Muscle layer of duodenum (tissue), 2 donors: ENCODE data around the gene RGS6.

Source experiments
- H3K27ac ChIP-seq: one replicate; pipeline ENCODE4 v1.7.0; 2013; ENCODE audit warnings: mild to moderate bottlenecking, low read length
- H3K27me3 ChIP-seq: one replicate; pipeline ENCODE4 v1.7.0; 2013; ENCODE audit warnings: low read depth, mild to moderate bottlenecking, control low read depth, low read length
- H3K36me3 ChIP-seq, 2 donors: one replicate each; pipeline ENCODE4 v1.7.0; 2013; ENCODE audit warnings: low read length in 2 of 2, control low read depth in 1 of 2, mild to moderate bottlenecking in 1 of 2; ENCODE audit not compliant: insufficient read depth in 2 of 2, control insufficient read depth in 1 of 2
- H3K4me1 ChIP-seq, 2 donors: one replicate each; pipeline ENCODE4 v1.7.0; 2013; ENCODE audit warnings: low read length in 2 of 2, mild to moderate bottlenecking in 2 of 2, control low read depth in 1 of 2, moderate library complexity in 1 of 2; ENCODE audit not compliant: insufficient read depth in 2 of 2, control insufficient read depth in 1 of 2
- H3K4me3 ChIP-seq, 2 donors: one replicate each; pipeline ENCODE4 v1.7.0; 2013; ENCODE audit warnings: low read length in 2 of 2, low read depth in 1 of 2, mild to moderate bottlenecking in 1 of 2
- H3K9me3 ChIP-seq, 2 donors: one replicate each; pipeline ENCODE4 v1.7.0; 2013; ENCODE audit warnings: low read length in 2 of 2, control low read depth in 1 of 2, mild to moderate bottlenecking in 1 of 2; ENCODE audit not compliant: control insufficient read depth in 1 of 2
- donor health status: healthy.

RGS6 gene

GRCh38 chr14:72562300-72562699 lies 630.1 kb downstream of the RGS6 start:
- Histone ChIP-seq H3K27ac (no peak overlapping the region), H3K4me3 (no peak overlapping the region), H3K9me3 (no peaks in the 10 kb centered on the region), H3K27me3 (no peaks in the 10 kb centered on the region), H3K36me3 (no peaks in the 10 kb centered on the region), H3K4me1 (no peaks in the 10 kb centered on the region)

GRCh38 chr14:72563676-72564075 lies 631.4 kb downstream of the RGS6 start:
- Histone ChIP-seq H3K36me3 (no peaks in the 10 kb centered on the region), H3K9me3 (no peaks in the 10 kb centered on the region), H3K4me1 (no peaks in the 10 kb centered on the region), H3K4me3 (no peak overlapping the region), H3K27ac (no peak overlapping the region), H3K27me3 (no peaks in the 10 kb centered on the region)

- Histone ChIP-seq H3K4me3 (no peak overlapping the region), H3K4me1 (no peaks in the 10 kb centered on the region), H3K36me3 (no peaks in the 10 kb centered on the region), H3K27ac (no peak overlapping the region), H3K9me3 (no peaks in the 10 kb centered on the region), H3K27me3 (no peaks in the 10 kb centered on the region)
Measured at GRCh38 chr14:72565149-72565559, 632.9 kb downstream of the RGS6 start.

- no peak overlapping the region for H3K4me3 ChIP-seq
- no peaks in the 10 kb centered on the region for H3K4me1 ChIP-seq
- H3K9me3 ChIP-seq = no peaks in the 10 kb centered on the region
- no peak overlapping the region for H3K27ac ChIP-seq
- no peaks in the 10 kb centered on the region for H3K27me3 ChIP-seq
- H3K36me3 ChIP-seq = no peaks in the 10 kb centered on the region
Measured at GRCh38 chr14:72565917-72566316, 633.7 kb downstream of the RGS6 start.

GRCh38 chr14:72567226-72567625 lies 635.0 kb downstream of the RGS6 start:
- no peaks in the 10 kb centered on the region for H3K36me3 ChIP-seq
- H3K4me3 ChIP-seq = no peak overlapping the region
- H3K9me3 ChIP-seq = no peaks in the 10 kb centered on the region
- no peaks in the 10 kb centered on the region for H3K4me1 ChIP-seq
- H3K27me3 ChIP-seq = no peaks in the 10 kb centered on the region
- H3K27ac ChIP-seq = no peak overlapping the region

GRCh38 chr14:72568296-72568992 lies 636.2 kb downstream of the RGS6 start:
- Histone ChIP-seq H3K4me3 (no peak overlapping the region), H3K27me3 (no peaks in the 10 kb centered on the region), H3K36me3 (no peaks in the 10 kb centered on the region), H3K9me3 (no peaks in the 10 kb centered on the region), H3K27ac (no peak overlapping the region), H3K4me1 (no peaks in the 10 kb centered on the region)

- Histone ChIP-seq H3K9me3 (no peaks in the 10 kb centered on the region), H3K27me3 (no peaks in the 10 kb centered on the region), H3K27ac (no peak overlapping the region), H3K4me1 (no peaks in the 10 kb centered on the region), H3K4me3 (no peak overlapping the region), H3K36me3 (no peaks in the 10 kb centered on the region)
Measured at GRCh38 chr14:72573725-72574417, 641.6 kb downstream of the RGS6 start.

- Histone ChIP-seq H3K36me3 (no peaks in the 10 kb centered on the region), H3K4me3 (no peak overlapping the region), H3K4me1 (no peaks in the 10 kb centered on the region), H3K9me3 (no peaks in the 10 kb centered on the region), H3K27me3 (no peaks in the 10 kb centered on the region), H3K27ac (no peak overlapping the region)
Measured at GRCh38 chr14:72574715-72575114, 642.5 kb downstream of the RGS6 start.

- Histone ChIP-seq H3K36me3 (no peaks in the 10 kb centered on the region), H3K27me3 (no peaks in the 10 kb centered on the region), H3K9me3 (no peaks in the 10 kb centered on the region), H3K4me1 (no peaks in the 10 kb centered on the region), H3K4me3 (no peak overlapping the region), H3K27ac (no peak overlapping the region)
Measured at GRCh38 chr14:72576258-72576657, 644.0 kb downstream of the RGS6 start.

- Histone ChIP-seq H3K27me3 (no peaks in the 10 kb centered on the region), H3K9me3 (no peaks in the 10 kb centered on the region), H3K4me3 (no peak overlapping the region), H3K4me1 (no peaks in the 10 kb centered on the region), H3K36me3 (no peaks in the 10 kb centered on the region), H3K27ac (no peak overlapping the region)
Measured at GRCh38 chr14:72577521-72577920, 645.3 kb downstream of the RGS6 start.

GRCh38 chr14:72578514-72578913 lies 646.3 kb downstream of the RGS6 start:
- Histone ChIP-seq H3K4me3 (no peak overlapping the region), H3K27ac (no peak overlapping the region), H3K4me1 (no peaks in the 10 kb centered on the region), H3K9me3 (no peaks in the 10 kb centered on the region), H3K27me3 (no peaks in the 10 kb centered on the region), H3K36me3 (no peaks in the 10 kb centered on the region)

GRCh38 chr14:72582582-72582981 lies 650.4 kb downstream of the RGS6 start:
- Histone ChIP-seq H3K4me3 (no peak overlapping the region), H3K4me1 (no peaks in the 10 kb centered on the region), H3K27ac (no peak overlapping the region), H3K27me3 (no peaks in the 10 kb centered on the region), H3K36me3 (no peaks in the 10 kb centered on the region), H3K9me3 (no peaks in the 10 kb centered on the region)
